Stimulated activated CD8-positive, alpha-beta memory T cell treated with anti-CD3 and anti-CD28 coated beads, Interleukin-15, amount 100 ng/mL, for 4 hours (primary cell): Measurements from ENCODE around the gene BTF3.
"Not testable (repeated sequence)": the region's sequence is repeated elsewhere in the genome, so short reads cannot be mapped to it uniquely, and the experiment has no call there.

Experiments
- DNase-seq, 2 donors: peaks; one replicate each; pipeline ENCODE4 v3.0.0-alpha.2; 2020; ENCODE audit warnings: low read depth in 2 of 2

The BTF3 gene

DNA sequence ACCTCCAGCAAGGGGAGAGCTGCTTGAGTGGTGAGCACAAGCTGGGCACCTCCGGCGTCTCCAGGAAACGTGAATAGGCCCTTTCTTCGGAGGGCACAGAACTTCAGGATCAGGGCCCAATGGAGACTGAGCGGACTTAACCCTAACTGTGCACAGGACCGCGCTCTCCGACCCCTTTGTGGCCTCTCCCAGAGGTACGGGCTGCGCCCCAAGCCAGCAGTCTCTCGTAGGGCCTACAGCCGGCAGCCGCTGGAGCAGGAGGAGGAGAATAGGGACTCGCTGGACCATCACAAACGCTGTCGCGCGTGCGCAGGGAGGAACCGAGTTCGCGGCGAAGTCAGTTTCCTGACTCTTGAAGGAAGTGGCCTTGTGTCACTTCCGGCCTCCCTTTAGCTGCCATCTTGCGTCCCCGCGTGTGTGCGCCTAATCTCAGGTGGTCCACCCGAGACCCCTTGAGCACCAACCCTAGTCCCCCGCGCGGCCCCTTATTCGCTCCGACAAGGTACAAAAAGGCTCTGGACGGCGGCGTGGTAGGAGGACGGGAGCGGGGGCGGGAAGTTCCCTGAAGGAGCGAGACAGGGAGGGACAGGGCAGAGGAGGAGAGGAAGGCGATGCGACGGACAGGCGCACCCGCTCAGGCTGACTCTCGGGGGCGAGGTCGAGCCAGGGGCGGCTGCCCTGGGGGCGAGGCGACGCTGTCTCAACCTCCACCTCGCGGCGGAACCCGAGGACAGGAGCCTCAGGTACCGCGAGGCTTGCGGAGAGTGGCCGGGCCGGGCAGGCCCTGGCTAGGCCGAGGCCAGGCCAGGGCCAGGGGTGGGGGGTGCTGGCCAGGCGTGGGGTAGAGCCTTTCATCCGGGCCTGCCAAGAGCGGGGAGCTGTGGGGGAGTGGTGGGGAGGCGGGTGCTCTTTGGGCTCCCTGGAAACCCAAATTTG lies at the start of gene BTF3:
BTF3 (plus strand) TSS at position 386 of the 936 bp plus-strand sequence; CDS start at position 612, 226 bp downstream.
- peak; percentile 84 to 92 for DNase-seq

GRCh38 chr5:73448463-73449136 lies 49.6 kb upstream of the BTF3 start, which contains the start of gene FOXD1:
FOXD1 (minus strand) TSS chr5:73448777; CDS start chr5:73448362, 415 bp downstream.
- peak in 1 of 2 donors; percentile 7 for DNase-seq

- DNase-seq = no peak
Observed at GRCh38 chr5:73450137-73450536, 48.1 kb upstream of the BTF3 start.

- DNase-seq = no peak
Observed at GRCh38 chr5:73450672-73451223, 47.5 kb upstream of the BTF3 start.

DNA sequence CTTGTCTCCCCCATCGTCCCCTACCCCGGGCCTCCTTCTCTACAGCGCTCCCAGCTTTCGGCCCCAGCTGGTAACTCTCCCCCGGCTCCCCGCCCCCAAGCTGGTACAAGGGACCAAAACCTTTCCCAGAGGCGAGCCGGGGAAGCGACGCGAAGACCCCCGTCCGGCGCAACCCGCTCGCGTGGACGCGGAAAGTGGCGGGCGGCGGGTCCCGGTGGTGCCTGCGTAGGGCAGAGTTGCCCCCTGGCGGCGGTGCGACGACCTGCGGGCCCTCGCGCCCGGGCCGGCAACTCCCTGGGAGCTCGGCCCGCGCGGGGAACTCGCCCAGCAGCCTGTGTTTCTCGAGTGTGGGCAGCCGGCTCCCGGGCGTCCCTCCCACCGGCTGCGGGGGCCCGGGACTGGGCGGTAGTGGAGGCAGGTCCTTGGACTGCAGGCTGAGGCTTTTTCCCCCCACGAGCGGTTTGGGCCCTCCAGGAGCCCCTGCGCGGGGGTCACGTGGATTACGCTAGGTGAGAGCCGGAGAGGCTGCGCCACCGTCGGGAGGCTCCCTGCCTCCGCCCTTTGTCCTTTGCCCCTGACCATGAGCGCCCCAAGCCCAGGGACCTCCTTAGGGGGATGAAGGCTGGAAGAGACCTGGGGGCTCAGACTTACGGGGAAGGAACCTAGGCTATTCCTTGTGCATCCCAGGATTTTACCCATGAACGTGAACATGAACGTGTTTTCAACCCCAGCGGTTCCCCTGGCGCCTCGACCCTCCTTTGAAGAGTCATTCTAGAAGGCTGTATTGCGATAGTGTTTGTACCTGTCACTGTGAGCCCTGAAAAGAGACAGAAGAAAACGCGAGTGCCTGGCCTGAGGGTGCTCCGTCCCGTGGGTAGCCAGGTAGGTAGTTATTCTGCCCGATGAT lies 46.8 kb upstream of the BTF3 start:
- peak; percentile 16 to 32 for DNase-seq

DNA sequence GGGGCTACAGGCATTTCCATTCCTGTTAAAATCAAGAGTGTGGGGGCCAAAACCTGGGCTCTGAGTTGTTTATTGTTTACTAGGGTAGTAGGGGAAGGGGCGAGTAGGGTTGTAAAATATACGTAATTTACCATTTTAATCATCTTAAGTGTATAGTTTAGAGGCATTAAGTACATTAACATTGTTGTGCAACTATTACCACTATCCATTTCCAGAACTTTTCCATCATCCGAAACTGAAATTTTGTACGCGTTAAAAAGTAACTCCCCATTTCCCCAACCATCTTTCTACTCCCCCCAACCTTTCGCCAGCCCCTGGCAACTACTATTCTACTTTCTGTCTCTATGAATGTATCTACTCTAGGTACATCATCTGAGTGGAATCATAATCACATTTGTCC lies 46.0 kb upstream of the BTF3 start:
- no peak for DNase-seq

GRCh38 chr5:73454379-73455036 lies 43.7 kb upstream of the BTF3 start:
- no peak for DNase-seq

DNA sequence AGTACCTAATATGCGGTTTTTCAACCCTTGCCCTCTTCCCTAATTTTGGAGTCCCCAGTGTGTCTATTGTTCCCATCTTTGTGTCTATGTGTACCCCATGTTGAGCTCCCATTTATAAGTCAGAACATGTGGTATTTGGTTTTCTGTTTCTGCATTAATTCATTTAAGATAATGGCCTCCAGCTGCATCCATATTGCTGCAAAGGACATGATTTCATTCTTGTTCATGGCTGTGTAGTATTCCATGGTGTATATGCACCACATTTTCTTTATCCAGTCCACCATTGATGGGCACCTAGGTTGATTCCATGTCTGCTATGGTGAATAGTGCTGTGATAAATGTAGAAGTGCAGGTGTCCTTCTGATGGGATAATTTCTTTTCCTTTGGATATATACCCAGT lies 41.8 kb upstream of the BTF3 start:
- DNase-seq = not testable (repeated sequence)

DNA sequence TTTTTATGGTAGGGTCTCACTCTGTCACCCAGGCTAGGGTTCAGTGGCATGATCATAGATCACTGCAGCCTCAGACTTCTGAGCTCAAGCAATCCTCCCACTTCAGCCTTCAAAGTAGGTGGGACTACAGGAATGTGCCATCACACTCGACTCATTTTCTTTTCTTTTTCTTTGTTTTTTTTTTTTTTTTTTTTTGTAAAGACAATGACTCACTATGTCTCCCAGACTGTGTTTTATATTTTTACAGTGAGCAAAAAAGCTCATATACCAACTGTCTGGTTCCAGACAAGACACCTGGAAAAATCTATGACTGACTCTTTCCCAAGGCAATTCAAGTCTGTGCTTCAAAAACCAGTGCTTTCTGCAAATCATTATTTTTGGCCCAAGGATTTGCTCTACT lies 38.9 kb upstream of the BTF3 start:
- DNase-seq = no peak

GRCh38 chr5:73460133-73460532 lies 38.1 kb upstream of the BTF3 start:
- DNase-seq = no peak

DNA sequence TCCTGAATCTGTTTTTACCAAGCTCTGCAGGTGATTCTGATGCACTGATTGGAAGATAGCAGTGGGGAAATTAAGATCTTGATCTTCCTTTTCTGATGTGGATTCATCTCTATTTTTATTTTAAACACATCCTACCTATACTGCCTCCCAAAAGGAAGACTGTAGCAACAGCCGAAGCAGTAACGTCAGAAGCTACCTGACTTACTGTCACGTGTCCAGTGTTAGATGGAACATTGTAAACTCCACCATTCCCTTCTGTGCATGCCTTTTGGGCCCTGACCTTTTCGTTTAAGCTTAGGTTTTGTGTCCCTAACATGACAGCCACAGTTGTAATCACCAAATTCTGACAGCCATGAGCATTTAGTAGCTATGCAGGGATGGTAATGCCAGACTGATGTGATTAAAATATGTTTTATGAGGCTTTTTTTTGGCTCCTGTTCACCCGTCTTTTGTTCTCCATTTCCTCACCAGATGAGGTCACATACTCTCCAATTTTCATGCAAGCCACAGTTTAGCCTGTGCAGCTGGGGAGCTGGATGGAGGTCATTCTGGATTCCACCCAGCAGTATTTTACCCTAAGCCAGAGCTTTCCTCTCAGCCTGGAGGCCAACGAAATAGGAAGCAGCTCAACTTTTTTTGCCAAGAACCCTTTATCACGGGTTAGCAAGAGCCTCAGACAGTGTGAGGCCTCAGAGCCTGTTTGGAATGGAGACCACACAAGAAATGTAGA lies 34.1 kb upstream of the BTF3 start:
- DNase-seq = no peak

DNA sequence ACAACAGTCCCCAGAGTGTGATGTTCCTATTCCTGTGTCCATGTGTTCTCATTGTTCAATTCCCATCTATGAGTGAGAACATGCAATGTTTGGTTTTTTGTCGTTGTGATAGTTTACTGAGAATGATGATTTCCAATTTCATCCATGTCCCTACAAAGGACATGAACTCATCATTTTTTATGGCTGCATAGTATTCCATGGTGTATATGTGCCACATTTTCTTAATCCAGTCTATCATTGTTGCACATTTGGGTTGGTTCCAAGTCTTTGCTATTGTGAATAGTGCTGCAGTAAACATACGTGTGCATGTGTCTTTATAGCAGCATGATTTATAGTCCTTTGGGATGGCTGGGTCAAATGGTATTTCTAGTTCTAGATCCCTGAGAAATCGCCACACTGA lies 29.6 kb upstream of the BTF3 start:
- DNase-seq = not testable (repeated sequence)

DNA sequence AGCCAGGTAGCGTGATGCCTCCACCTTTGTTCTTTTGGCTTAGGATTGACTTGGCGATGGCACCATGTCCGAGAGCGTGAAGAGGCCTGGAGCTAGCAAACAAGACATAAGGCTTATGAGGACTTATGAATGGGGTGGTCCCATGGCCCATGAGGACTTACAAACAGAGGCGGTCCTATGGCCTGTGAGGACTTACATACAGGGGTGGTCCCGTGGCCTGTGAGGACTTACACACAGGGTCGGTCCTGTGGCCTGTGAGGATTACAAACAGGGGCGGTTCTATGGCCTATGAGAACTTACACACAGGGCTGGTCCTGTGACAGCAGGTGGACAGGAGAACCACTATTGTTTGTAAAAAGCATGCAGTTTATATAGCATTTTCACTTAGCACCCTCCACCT lies 28.4 kb upstream of the BTF3 start:
- no peak for DNase-seq

DNA sequence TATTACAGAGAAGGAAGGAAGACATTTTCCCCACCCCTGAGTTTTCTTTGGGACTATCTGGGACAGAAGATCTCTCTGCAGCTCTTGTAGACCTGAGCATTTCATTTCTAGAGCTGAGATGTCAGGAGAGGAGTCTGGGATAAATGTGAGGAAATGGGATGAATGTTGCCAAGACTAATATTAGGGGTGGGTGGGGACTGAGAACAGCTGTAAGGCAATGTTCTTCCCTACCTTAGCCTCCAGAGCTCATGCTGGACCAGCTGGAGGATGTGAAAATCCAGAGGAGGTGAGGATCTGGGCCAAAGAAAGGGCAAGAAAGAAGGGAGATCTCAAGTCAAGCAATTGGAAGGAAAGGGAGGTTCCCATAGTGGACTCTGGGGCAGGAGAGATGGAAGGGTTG lies 26.6 kb upstream of the BTF3 start:
- DNase-seq = no peak

DNA sequence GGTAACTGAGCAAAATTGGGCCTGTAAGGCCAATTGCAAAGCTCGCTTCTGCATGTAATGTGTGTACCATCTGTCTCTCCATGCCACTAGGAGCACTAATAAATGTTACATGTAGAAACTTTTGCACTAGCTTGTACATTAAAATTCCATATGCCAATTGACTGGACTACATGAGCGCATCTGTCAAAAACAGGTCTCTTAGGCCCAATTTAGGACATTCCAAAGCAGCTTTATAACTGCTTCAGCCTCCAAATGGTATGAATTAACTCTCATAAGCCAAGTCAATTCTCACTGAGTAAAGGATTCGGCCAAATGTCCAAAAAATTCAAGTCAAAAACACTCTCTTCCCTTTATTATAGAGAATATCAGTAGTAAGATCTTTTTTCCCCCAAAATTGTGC lies 26.1 kb upstream of the BTF3 start:
- no peak for DNase-seq

- DNase-seq = no peak
Observed at GRCh38 chr5:73480500-73480899, 17.7 kb upstream of the BTF3 start.

GRCh38 chr5:73482383-73483136 lies 15.7 kb upstream of the BTF3 start:
- DNase-seq = no peak

DNA sequence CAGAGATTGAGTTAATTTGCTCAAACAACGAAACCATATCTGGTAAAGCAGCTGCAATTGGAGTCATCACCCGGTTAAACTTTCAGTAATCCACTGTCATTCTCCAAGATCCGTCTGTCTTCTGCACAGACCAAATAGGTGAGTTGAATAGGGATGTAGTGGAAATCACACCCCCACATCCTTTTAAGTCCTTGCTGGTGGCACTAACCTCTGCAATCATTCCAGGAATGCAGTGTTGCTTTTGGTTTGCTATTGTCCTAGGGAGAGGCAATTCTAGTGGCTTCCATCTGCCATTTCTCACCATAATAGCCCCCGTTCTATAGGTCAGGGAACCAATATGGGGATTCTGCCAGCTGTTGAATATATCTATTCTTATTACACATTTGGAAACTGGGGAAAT lies 14.6 kb upstream of the BTF3 start:
- DNase-seq = no peak

- DNase-seq = no peak
Observed at GRCh38 chr5:73484511-73484910, 13.7 kb upstream of the BTF3 start.

- DNase-seq = no peak
Observed at GRCh38 chr5:73485715-73486114, 12.5 kb upstream of the BTF3 start.
